ENCODE measurements around the gene RTN4RL2. TPM values are rescaled to one million over a fixed set of nuclear protein-coding genes. Genes with fewer than 3 reads are reported as not detected.

The RTN4RL2 gene
- total and polyA plus RNA-seq, 2 donors (not counting 3 experiments of a cell fraction or from before 2014, with no cell fraction given): 0.35 to 1.3 TPM

DNA sequence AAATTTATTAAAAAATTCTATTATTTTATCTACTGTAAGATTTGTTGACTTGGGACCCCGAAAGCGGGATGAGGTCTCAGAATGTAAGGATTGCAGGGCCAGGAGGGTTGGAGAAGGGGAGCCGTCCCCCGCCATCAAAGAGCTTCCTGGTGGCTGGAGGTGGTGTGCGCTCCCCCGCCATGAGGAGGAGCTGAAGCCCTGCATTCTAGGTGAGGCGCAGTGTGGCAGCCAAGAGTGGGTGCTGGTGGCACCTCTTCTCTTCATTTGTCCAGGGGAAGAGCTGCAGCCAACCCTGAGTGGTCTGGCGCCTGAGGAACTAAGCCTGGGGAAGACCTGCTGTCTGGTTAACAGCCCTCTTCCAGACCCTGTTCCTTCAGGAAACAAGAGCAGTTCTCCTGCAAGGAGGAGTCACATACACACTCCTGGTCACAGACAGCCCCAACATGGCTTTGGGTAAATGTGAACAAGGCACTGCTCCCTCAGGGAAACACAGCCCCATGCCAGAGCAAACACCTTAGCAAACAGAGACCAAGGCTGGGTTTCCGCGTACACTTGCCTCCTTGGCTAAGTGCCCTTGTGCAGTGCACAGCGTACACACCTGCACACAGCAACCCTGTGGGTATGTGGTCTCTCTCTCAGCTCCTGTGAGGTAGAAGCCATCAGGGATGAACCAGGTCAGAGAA lies 17.3 kb downstream of the RTN4RL2 start:
- TF ChIP-seq GATA2 (IDR thresholded peaks at IDR 0.05; ENCODE audit: insufficient read depth, insufficient read length, low read depth, low read length) (no peak), MYC (IDR thresholded peaks at IDR 0.05; ENCODE audit: low read depth, low read length) (no peak), JUN (IDR thresholded peaks at IDR 0.05; ENCODE audit: borderline replicate concordance, insufficient read depth, insufficient read length, low read depth) (no peak), EZH2 (IDR thresholded peaks at IDR 0.05; ENCODE audit: borderline replicate concordance, low read depth, low read length, severe bottlenecking) (no peak), POLR2A (IDR thresholded peaks at IDR 0.05; ENCODE audit: low read depth, low read length) (no peak), POLR2AphosphoS5 (IDR thresholded peaks at IDR 0.05; ENCODE audit: insufficient read depth, low read depth, low read length) (no peak), CTCF (IDR thresholded peaks at IDR 0.05; ENCODE audit: extremely low read depth in 1 of 2, insufficient read depth in 1 of 2, low read depth in 1 of 2, low read length in 2 of 2) (no peak), FOS (IDR thresholded peaks at IDR 0.05; ENCODE audit: borderline replicate concordance, insufficient read depth, low read length) (no peak), MAX (IDR thresholded peaks at IDR 0.05; ENCODE audit: insufficient read depth, insufficient read length) (no peak)
- H3K4me1 ChIP-seq (ENCODE audit: control insufficient read depth, extremely low read depth, insufficient read depth, low read length): peaks cover 7% of the 10 kb centered on the region
- intact Hi-C loops (cut with micrococcal nuclease): loop anchor here (1.0 kb wide), 1 partner anchor 53 kb away; no protein-coding TSS in a partner anchor
- DNase-seq (ENCODE audit: low read depth, low spot score) (no peak), FAIRE-seq (no peak)
- no TSS peak for BruUV-seq (replicated peaks)
- no peak overlapping the region for H3K9ac ChIP-seq (replicated peaks; ENCODE audit: extremely low read depth, insufficient read depth, low read length)
- H4K20me1 ChIP-seq (replicated peaks; ENCODE audit: control insufficient read depth, extremely low read depth, insufficient read depth, low read length): no peaks in the 10 kb centered on the region
- no peaks in the 10 kb centered on the region for H3K9me1 ChIP-seq (replicated peaks; ENCODE audit: control insufficient read depth, extremely low read depth, insufficient read depth, low read length)
- H3K27ac ChIP-seq (ENCODE audit: insufficient read depth, low read depth, low read length): no peak overlapping the region
- H3K36me3 ChIP-seq (ENCODE audit: control insufficient read depth in 2 of 2, extremely low read depth in 1 of 2, insufficient read depth in 2 of 2, low read length in 2 of 2): no peaks in the 10 kb centered on the region
- no peaks in the 10 kb centered on the region for H3K79me2 ChIP-seq (ENCODE audit: control insufficient read depth, insufficient read depth, low read length)
- H3K4me2 ChIP-seq (ENCODE audit: insufficient read depth, low read length): no peak overlapping the region
- dilution Hi-C loops (cut with MboI; ENCODE audit: extremely low pct_ligation_motif_present, low sequenced_read_pairs): no loop called here
- H2AFZ ChIP-seq (ENCODE audit: low read depth, low read length): no peak overlapping the region
- H3K9me3 ChIP-seq (replicated peaks; ENCODE audit: control insufficient read depth, insufficient read depth, low read length): no peaks in the 10 kb centered on the region
- H3K4me3 ChIP-seq (replicated peaks in 1 of 3; ENCODE audit: insufficient read depth in 1 of 3, low read depth in 1 of 3, low read length in 3 of 3): no peak overlapping the region
- ChIA-PET CTCF (interaction anchor here (0.9 to 9.9 kb wide), 9 partner anchors 14 to 167 kb away, joined by 3 to 152 read pairs (median 4); partner anchors contain the start of gene RTN4RL2), POLR2A (no interaction called here)
- peaks cover 8 to 30% of the 10 kb centered on the region in 2 experiments for H3K27me3 ChIP-seq (ENCODE audit: control insufficient read depth in 2 of 2, insufficient read depth in 2 of 2, low read length in 2 of 2)

Data from endothelial cell of umbilical vein (primary cell).